Measurements from ENCODE around the gene UNC5B. TPM values are rescaled to one million over a fixed set of nuclear protein-coding genes. Genes with fewer than 3 reads are reported as not detected.

Gene UNC5B
- total RNA-seq, 2 donors from 2014 or later: not detected

DNA sequence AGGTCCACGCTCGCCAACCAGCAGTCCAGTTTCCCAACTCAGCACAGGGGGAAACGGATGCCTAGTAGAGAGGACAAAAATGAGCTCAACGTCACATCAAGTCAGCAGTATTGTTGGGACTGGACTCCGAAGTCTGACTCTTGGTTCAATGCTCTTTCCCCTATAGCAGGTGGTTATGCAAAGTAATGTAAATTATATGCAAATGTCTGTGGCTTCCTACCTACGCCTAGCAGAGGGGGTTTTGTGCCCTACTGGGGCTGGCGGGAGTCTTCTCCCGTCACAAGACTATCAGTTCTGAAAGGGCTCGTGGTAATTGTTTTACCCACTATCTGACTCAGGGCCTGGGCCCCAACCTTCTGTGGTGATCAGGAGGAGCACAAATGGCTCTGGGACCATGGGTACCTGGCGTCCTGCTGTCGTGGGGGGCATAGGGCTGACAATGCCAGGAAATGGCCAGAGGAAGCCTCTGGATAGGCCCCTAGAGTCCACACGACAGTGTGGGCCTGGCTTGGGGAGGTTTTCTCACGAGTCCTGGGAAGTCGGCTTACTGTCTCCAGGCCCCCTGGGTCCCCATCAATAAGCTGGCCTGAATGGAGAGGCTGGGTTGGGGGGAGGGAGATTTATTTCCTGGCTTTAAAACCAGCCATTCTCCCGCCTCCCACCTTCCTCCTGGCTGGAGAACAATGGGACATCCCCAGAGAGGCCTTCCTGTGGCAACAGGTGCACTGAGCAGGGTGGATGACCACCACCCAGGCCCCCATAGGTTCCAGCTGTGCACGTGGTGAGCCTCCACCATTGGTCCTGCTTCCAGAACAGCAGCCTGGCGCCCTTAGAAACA, 41.8 kb downstream of the UNC5B start:
- no peaks in the 10 kb centered on the region for H3K9me3 Mint-ChIP-seq
- H3K27ac Mint-ChIP-seq: no peak overlapping the region
- no peak for ATAC-seq

DNA sequence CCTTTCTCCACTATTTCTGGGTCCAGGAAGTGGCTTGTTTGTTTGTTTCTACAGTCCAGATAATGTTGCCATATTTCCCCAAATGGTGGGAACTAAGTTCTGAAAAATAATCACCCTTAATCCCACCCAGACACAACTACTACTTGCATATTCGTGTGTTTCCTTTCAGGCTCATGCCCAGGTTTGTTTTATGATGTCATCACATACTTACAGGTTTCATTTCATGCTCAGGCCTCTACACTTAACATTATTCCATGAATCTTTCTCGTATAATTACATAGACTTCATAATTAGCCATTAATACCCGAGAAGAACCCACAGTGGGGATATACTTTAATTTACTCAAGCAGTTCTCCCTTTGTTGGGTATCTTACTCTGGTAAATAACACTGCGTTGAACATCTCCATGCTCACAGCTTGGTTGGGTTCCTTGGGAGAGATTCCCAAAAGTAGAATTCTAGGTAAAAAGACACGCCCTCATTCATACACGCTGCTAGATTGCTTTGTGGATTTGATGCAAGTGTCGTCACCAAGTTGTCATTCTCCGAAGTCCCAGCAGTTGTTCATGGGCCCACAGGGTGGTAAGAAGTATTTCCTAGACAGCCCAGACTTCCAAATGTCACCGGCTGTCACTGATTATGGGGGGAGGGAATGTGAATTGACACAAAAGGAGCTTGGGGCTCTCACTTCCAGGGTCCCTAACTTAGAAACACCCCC, 42.6 kb downstream of the UNC5B start:
- ATAC-seq (no peak), DNase-seq (ENCODE audit: low spot score in 2 of 2) (no peak)
- Mint-ChIP-seq H3K36me3 (no peaks in the 10 kb centered on the region), H3K9me3 (no peaks in the 10 kb centered on the region), H3K27ac (no peak overlapping the region)

More for the DNA sequence above, 41.8 kb downstream of the UNC5B start:
- no peak for DNase-seq (ENCODE audit: low spot score in 2 of 2)
- no peaks in the 10 kb centered on the region for H3K36me3 Mint-ChIP-seq

DNA sequence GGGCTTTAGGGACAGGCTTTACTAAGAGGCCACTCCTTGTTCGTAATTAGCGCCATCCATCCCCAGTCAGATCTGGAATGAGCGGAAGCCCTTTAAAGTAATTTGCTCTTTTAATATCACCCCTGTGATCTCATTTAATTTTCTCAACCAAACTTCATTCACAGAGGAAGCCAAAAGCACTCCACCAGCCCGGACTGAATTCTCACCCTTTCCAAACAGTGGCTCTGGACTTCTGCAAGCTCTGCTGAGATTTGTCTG, 43.1 kb downstream of the UNC5B start:
- Mint-ChIP-seq H3K9me3 (no peaks in the 10 kb centered on the region), H3K27ac (no peak overlapping the region), H3K36me3 (no peaks in the 10 kb centered on the region)
- no peak for DNase-seq (ENCODE audit: low spot score in 2 of 2)
- no peak for ATAC-seq

DNA sequence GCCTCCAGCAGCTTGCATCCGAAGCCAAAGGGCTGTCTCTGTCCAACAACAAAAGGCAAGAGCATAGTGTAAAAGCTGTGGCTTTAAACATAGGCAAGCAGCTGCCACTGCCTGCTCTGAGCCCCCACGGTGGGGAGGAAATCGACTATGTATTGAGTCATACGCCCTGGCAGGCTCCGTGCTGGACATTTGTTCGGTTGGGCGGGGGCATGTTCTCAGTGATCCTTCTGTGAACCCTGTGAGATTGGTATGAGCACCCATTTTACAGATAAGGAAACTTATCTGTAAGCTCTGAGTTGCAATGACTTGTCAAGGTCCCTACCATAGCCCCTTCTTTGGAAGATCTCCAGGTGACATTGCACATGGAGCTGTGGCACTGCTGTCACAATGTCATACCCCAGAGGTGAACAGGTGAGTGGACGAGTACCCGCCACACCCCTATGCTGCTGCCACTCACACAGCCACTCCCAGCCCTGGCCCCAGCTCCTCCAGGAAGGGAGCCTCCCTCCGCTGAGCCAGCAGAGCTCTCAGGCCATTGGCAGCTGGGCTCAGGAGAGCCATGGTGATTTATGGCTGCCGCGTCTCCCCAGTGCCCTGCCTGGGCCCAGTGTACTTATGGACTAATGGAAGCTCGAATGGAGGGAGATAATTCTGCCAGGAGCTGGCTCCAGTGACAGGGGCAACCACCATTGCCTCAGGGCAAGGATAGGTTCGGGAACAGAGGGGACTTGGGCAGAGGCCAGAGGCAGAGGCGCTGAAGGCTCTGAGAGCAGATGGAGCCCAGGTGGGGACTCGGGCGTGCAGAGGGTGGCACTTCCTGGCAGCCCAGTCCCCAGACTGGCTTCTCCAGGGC, 43.7 kb downstream of the UNC5B start:
- Mint-ChIP-seq H3K27ac (no peak overlapping the region), H3K9me3 (no peaks in the 10 kb centered on the region), H3K36me3 (no peaks in the 10 kb centered on the region)
- ATAC-seq (no peak), DNase-seq (ENCODE audit: low spot score in 2 of 2) (no peak)

DNA sequence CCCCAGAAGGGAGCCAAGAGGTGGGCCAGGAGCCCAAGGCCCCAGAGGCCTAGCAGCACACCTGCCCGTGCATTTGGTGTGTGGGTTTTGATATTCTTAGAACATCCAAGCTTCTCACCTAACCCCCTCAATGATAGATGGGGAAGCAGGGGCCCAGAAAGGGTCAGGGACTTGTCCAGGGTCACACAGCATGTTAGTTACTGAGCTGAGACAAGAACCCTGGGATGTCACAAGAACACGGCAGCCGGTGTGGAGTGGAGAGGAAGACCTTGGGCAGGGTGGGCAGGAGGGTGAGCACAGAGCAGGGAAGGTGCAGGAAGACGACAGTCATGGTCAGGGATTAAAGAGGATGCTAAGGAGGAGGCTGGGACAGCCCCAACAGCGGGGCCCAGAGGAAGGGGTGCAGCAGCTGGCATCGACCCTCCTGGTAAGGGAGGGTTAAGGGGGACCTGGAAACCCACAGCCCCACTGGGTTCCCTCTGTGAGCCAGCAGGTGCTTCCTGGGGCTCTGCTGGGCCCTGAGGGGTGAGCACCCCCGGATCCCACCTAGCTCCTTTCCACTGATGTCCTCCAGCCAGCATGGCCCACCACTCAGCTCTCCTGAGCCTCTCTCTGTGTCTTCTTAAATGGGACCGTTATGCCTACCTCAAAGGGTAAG, 44.4 kb downstream of the UNC5B start:
- ATAC-seq (no peak), DNase-seq (ENCODE audit: low spot score in 2 of 2) (no peak)
- no peak overlapping the region for H3K27ac Mint-ChIP-seq
- no peaks in the 10 kb centered on the region for H3K36me3 Mint-ChIP-seq
- no peaks in the 10 kb centered on the region for H3K9me3 Mint-ChIP-seq

DNA sequence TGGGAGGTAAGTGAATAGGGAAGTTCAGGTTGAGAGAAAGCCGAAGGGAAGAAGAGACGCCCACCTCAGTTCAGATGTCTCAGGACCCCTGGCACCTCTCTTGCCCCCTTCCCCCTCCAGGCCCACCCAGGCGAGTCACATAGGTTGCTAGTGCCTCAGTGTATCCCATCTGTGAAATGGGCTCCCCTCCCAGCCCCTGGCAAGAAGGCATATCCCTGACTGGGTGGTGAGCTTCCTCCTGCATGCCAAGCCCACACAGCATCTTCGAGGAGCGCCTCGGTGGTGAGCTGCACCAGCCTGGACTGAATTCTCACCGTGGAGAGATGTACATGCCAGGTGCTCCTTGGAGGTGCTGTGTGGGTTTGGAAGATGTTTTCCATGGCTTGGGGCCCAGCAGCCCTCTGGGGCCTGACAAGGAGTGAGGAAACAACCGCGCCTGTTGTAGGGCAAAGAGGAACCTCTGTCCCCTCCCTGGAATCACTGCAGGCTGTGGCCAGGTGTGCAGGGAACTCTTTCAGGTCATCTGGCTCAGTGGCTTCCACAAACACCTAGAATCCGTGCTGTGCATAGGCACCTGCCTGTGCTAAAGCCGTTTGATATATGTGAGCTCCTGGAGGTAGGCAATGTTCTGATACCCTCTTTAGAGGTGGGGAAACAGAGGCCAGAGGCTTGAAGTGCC, 45.1 kb downstream of the UNC5B start:
- no peak for DNase-seq (ENCODE audit: low spot score in 2 of 2)
- H3K9me3 Mint-ChIP-seq: no peaks in the 10 kb centered on the region
- no peak overlapping the region for H3K27ac Mint-ChIP-seq
- no peaks in the 10 kb centered on the region for H3K36me3 Mint-ChIP-seq
- no peak for ATAC-seq

DNA sequence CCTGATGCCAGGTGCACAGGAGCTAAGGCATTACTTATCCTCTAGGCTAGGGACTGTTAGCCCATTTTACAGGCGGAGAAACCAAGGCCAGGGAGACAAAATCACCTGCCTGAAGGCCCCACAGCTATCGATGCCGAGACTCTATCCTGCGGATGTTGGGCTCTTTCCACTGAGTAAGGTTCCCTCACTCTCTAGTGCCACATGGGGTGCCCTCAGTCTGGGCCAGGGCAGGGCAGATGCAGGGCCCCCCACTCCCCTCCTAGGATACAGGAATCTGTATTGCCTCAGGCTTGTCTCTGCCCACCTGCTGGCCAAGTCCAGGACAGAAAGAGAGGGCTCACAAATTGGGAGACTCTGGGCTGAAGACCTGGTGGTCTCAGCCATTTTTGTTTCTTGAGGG, 45.7 kb downstream of the UNC5B start:
- ATAC-seq: no peak
- Mint-ChIP-seq H3K9me3 (no peaks in the 10 kb centered on the region), H3K27ac (no peak overlapping the region), H3K36me3 (no peaks in the 10 kb centered on the region)
- DNase-seq (ENCODE audit: low spot score in 2 of 2): no peak

DNA sequence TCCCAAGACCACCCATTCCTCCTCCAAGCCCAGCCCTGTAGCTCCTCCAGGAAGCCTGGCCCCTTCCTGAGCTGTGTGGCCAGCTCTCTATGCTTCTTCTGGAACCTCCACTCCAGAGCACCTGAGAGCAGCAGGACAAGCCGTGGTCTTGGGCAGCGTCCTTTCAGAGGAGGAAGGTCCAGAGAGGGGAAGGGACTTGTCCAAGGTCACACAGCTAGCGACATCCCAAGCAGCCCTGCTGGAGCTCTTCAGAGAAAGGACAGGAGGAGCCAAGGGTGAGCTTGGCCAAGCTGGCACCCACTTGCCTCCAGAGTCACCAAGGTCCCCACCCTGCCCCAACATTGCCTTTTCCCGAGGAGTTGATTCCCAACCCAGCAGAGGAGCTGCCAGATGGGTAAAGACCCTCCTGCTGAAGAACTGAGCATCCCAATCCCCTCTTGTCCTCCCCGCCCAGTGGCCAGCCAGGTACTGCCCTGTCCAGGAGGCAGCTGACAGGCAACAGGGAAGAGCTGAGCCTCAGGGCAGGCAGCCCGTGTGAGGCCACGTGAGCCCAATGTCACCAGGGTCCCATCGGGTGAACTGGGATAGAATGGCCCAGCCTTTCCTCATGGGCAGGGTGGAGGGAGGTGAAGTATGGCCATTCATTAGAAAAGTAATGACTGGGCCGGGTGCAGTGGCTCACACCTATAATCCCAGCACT, 46.2 kb downstream of the UNC5B start:
- no peaks in the 10 kb centered on the region for H3K9me3 Mint-ChIP-seq
- no peaks in the 10 kb centered on the region for H3K36me3 Mint-ChIP-seq
- no peak for DNase-seq (ENCODE audit: low spot score in 2 of 2)
- ATAC-seq: no peak
- no peak overlapping the region for H3K27ac Mint-ChIP-seq

DNA sequence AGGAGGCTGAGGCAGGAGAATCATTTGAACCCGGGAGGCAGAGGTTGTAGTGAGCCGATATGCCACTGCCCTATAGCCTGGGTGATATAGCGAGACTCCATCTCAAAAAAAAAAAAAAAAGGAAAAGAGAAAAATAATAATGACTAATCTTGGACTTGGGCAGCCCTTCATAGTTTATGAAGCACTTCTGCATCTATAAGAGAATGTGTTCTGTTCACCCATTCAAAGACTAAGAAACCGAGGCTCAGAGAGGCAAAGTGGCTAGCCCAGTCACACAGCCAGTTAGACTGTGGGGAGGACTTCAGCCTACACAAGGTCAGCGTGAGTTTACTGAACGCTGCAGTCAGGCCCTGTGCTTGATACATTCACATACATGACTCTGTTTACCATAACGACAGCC, 46.9 kb downstream of the UNC5B start:
- Mint-ChIP-seq H3K9me3 (no peaks in the 10 kb centered on the region), H3K27ac (no peak overlapping the region), H3K36me3 (no peaks in the 10 kb centered on the region)
- ATAC-seq (no peak), DNase-seq (ENCODE audit: low spot score in 2 of 2) (no peak)

DNA sequence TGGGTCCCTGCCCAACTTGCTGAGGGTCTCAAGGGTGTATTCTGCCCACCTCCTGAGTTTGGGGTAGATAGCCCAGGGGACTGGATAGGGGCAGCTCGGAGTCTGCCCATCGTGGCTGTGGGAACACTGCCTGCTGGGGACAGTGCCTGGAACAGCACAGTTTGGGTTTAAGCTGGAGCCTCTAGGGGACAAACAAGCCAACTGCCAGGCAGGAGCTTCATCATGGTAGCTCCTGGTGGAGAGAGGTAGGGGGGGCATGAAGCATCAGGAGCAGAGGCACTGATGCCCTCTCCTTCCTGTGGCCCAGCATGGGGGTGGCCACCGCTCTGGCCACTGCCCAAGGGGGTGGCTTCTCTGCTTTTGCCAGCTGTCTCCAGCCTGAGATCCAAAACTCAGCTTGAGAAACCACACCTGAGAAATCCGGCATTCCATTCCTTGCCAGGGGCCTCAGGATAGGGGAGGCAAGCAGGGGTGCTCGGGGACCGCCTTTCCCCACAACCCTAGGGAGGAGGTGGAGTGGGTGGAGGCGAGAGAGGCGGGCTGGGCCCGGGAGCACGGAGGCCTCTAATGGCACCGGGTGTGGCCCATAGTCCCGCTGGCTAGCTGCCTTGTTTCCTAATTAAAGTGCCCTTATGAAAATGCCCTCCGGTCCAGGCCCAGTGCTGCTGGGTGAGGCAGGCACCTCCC, 47.6 kb downstream of the UNC5B start:
- no peak overlapping the region for H3K27ac Mint-ChIP-seq
- ATAC-seq (no peak), DNase-seq (ENCODE audit: low spot score in 2 of 2) (no peak)
- H3K9me3 Mint-ChIP-seq: no peaks in the 10 kb centered on the region
- H3K36me3 Mint-ChIP-seq: no peaks in the 10 kb centered on the region

DNA sequence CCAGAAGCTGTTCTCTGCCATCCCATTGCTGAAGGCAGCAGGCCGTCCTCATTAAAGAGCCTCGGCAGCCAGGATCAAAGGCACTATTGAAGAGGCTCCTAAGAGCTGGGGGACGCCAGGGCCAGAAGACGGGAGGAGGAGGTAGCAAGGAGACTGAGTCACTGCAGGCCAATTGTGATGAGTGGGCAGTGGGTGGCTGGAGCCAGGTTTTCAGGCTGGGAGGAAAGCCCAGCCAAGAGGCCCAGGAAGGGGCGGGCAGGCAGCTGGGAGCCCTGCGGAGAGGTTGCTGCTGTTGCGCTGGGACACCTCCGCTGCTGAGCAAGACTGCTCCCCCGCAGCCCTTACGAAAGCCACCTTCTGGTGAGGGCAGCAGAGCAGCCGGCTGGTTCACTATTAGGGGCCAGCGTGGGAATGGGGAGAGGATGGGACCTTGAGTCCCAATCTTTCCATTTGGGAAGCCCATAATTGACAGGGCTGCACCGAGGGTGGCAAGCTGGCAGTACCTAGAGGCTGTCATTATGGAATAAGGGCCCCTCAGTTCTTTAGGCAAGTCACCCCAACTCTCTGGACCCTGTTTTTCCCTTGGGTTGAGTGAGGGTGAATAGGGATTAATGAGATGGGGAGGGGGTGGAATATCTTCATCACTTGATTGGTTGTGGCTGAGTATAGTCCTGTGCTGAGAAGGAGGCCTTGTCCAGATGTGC, 48.4 kb downstream of the UNC5B start:
- DNase-seq (ENCODE audit: low spot score in 2 of 2) (no peak), ATAC-seq (no peak)
- Mint-ChIP-seq H3K9me3 (no peaks in the 10 kb centered on the region), H3K27ac (no peak overlapping the region), H3K36me3 (no peaks in the 10 kb centered on the region)

DNA sequence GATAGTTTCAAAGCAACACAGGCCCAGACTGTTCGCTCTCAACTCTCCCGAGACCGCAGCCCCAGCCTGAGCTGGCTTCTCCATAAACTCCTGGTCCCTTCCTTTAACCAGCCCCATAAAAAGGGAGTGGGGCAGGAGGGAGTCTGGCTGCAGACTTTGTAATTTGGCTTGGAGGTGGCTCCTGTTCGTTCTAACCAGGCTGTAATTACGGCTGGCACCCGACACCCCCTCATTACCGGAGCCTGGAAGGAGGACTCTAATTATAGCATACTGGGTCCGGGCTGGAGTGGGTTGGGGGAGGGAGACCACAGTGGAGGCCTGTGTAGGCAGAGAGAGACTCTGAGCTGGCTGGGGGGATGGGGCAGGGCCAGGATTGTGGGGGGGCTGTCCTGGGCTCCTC, 49.7 kb downstream of the UNC5B start:
- no peak overlapping the region for H3K27ac Mint-ChIP-seq
- DNase-seq (ENCODE audit: low spot score in 2 of 2): no peak
- no peak for ATAC-seq
- no peaks in the 10 kb centered on the region for H3K36me3 Mint-ChIP-seq
- no peaks in the 10 kb centered on the region for H3K9me3 Mint-ChIP-seq

DNA sequence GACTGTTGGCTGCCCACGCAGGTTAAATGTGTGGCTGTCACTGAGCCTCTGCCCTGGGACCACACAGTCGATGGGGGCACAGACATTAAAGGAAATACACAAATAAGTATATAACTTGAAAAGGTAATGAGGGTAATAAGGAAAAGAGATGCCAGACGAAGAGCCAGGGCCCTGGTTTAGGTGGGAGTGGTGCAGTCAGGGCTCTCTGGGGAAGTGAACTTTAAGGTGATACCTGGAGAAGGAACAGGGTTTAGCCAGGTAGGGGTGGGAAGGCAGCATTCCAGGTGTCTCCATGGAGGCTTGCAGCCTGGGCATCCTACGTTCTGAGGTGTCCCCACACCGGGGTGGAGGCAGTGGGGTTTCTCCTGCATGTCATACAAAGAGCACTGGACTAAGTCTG, 50.4 kb downstream of the UNC5B start:
- no peaks in the 10 kb centered on the region for H3K36me3 Mint-ChIP-seq
- H3K27ac Mint-ChIP-seq: no peak overlapping the region
- ATAC-seq (no peak), DNase-seq (ENCODE audit: low spot score in 2 of 2) (no peak)
- no peaks in the 10 kb centered on the region for H3K9me3 Mint-ChIP-seq

DNA sequence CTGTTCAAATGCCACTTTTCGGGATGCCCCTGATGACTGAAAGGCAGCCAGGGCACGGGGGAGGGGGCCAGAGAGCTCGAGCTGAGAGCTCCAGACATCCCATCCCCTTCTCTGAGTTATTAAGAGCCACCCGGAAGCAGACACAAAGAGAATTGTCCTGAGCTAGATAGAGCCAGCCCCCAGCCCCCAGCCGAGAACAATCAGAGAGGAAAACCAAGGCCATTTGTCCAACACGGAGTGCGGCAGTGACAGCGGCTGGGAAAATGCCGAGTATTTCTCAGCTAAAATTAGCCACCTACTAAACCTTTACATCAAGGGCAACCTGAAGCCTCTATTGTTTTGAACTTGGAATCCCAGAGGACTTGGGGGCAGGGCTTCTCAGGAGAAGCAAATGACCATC, 51.0 kb downstream of the UNC5B start:
- no peak for DNase-seq (ENCODE audit: low spot score in 2 of 2)
- Mint-ChIP-seq H3K36me3 (no peaks in the 10 kb centered on the region), H3K9me3 (no peaks in the 10 kb centered on the region), H3K27ac (no peak overlapping the region)
- ATAC-seq: no peak

All from activated naive CD4-positive, alpha-beta T cell treated with anti-CD3 and anti-CD28 coated beads, Interleukin-2, amount 50 U/mL, for 72 hours (primary cell).